OCI-LY1 (cell line): ENCODE measurements around the gene GRAP2.

Experiments used
- EZH2 ChIP-seq: fragments of 200-600 bp; sonication (generic), shearing (Covaris generic); IDR thresholded peaks from 2 replicates; pipeline ENCODE4 v1.8.0; 2017; ENCODE audit warnings: borderline replicate concordance, mixed run types, mild to moderate bottlenecking, antibody characterized with exemption, low read length, moderate library complexity, mixed read lengths
- TF ChIP-seq, protein P1 (sequence below): fragments of 200-600 bp; sonication (generic), shearing (Covaris generic); IDR thresholded peaks from 2 replicates; pipeline ENCODE4 v1.5.1; 2017; ENCODE audit warnings: mild to moderate bottlenecking, antibody characterized with exemption, low read length, moderate library complexity, mixed read lengths

DNA sequence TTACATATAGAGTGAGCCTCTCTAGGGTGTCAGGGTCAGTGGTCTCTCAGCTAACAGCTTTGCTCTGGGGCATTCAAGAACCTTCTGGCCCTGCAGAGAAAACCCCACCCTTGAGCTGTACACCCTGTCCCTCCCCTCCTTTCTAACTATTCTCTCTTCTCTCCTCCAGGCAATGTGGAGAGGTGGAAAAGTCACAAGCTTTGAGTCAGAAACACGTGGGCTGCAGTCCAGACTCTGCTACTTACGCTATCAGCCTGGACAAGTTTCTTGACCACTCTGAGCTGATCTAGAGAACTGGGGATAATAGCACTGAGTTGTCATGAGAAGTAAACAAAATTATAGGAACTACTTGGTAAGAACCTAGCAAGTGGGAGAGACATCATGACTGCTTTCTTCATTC, 83.1 kb downstream of the GRAP2 start:
- TF ChIP-seq, protein P1, sequence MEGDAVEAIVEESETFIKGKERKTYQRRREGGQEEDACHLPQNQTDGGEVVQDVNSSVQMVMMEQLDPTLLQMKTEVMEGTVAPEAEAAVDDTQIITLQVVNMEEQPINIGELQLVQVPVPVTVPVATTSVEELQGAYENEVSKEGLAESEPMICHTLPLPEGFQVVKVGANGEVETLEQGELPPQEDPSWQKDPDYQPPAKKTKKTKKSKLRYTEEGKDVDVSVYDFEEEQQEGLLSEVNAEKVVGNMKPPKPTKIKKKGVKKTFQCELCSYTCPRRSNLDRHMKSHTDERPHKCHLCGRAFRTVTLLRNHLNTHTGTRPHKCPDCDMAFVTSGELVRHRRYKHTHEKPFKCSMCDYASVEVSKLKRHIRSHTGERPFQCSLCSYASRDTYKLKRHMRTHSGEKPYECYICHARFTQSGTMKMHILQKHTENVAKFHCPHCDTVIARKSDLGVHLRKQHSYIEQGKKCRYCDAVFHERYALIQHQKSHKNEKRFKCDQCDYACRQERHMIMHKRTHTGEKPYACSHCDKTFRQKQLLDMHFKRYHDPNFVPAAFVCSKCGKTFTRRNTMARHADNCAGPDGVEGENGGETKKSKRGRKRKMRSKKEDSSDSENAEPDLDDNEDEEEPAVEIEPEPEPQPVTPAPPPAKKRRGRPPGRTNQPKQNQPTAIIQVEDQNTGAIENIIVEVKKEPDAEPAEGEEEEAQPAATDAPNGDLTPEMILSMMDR, result no peak
- TF ChIP-seq EZH2, result no peak
